Measurements from ENCODE around the gene BORCS5. TPM values are rescaled to one million over a fixed set of nuclear protein-coding genes. Genes with fewer than 3 reads are reported as not detected.

Gene BORCS5
- total RNA-seq, 1 donor from 2014 or later = 13.3 TPM

GRCh38 chr12:12400793-12401192 lies 43.9 kb downstream of the BORCS5 start:
- H3K4me2 ChIP-seq = no peak overlapping the region
- peaks cover 9% of the 10 kb centered on the region for H3K4me1 ChIP-seq
- H3K36me3 ChIP-seq = no peaks in the 10 kb centered on the region
- no peak overlapping the region for H3K27ac Mint-ChIP-seq
- peaks cover 2% of the 10 kb centered on the region for H3K9me3 Mint-ChIP-seq
- H3K9me3 ChIP-seq (ENCODE audit: low read depth) = no peaks in the 10 kb centered on the region
- H3K36me3 Mint-ChIP-seq = peaks cover 1% of the 10 kb centered on the region
- no peak overlapping the region for H2AFZ ChIP-seq (replicated peaks)
- no peaks in the 10 kb centered on the region for H3K27me3 ChIP-seq
- H3K27ac ChIP-seq = no peak overlapping the region
- H3K4me1 Mint-ChIP-seq = peaks cover 5% of the 10 kb centered on the region
- TF ChIP-seq EZH2 (IDR thresholded peaks at IDR 0.05) (no peak), EZH2phosphoT487 (IDR thresholded peaks at IDR 0.05) (no peak), CTCF (IDR thresholded peaks at IDR 0.05) (no peak)
- H3K4me3 ChIP-seq = no peak overlapping the region
- no peaks in the 10 kb centered on the region for H3K27me3 Mint-ChIP-seq (ENCODE audit: insufficient read depth, low read depth)
- H4K20me1 ChIP-seq (ENCODE audit: low read depth) = peaks cover 8% of the 10 kb centered on the region
- H3K9ac ChIP-seq = no peak overlapping the region
- H3K79me2 ChIP-seq (ENCODE audit: low read depth) = no peaks in the 10 kb centered on the region
- H3F3A ChIP-seq (ENCODE audit: low read depth) = no peaks in the 10 kb centered on the region
- DNase-seq (ENCODE audit: low spot score) = no peak
- H3K4me3 Mint-ChIP-seq = no peak overlapping the region

- Histone ChIP-seq H3K9ac (no peak overlapping the region), H3K27ac (no peak overlapping the region), H3K79me2 (ENCODE audit: low read depth) (no peaks in the 10 kb centered on the region), H3K36me3 (no peaks in the 10 kb centered on the region), H3K27me3 (no peaks in the 10 kb centered on the region), H3K9me3 (ENCODE audit: low read depth) (no peaks in the 10 kb centered on the region), H3K4me2 (no peak overlapping the region), H3F3A (ENCODE audit: low read depth) (no peaks in the 10 kb centered on the region), H3K4me3 (no peak overlapping the region), H3K4me1 (peaks cover 9% of the 10 kb centered on the region), H4K20me1 (ENCODE audit: low read depth) (peaks cover 8% of the 10 kb centered on the region), H2AFZ (replicated peaks) (no peak overlapping the region)
- no peak for DNase-seq (ENCODE audit: low spot score)
- Mint-ChIP-seq H3K4me1 (peaks cover 5% of the 10 kb centered on the region), H3K27ac (no peak overlapping the region), H3K27me3 (ENCODE audit: insufficient read depth, low read depth) (no peaks in the 10 kb centered on the region), H3K36me3 (peaks cover 1% of the 10 kb centered on the region), H3K4me3 (no peak overlapping the region), H3K9me3 (peaks cover 2% of the 10 kb centered on the region)
- no peak for TF ChIP-seq CTCF (IDR thresholded peaks at IDR 0.05)
- TF ChIP-seq EZH2 (IDR thresholded peaks at IDR 0.05) = no peak
- TF ChIP-seq EZH2phosphoT487 (IDR thresholded peaks at IDR 0.05) = no peak
Observed at GRCh38 chr12:12403264-12404248, 46.7 kb downstream of the BORCS5 start.

- no peak overlapping the region for H3K4me3 Mint-ChIP-seq
- peaks cover 9% of the 10 kb centered on the region for H3K4me1 ChIP-seq
Observed at GRCh38 chr12:12404297-12404696, 47.4 kb downstream of the BORCS5 start.

More at GRCh38 chr12:12404297-12404696, 47.4 kb downstream of the BORCS5 start:
- peaks cover 2% of the 10 kb centered on the region for H3K9me3 Mint-ChIP-seq
- Histone ChIP-seq H3K4me3 (no peak overlapping the region), H2AFZ (replicated peaks) (no peak overlapping the region), H3K27me3 (no peaks in the 10 kb centered on the region), H3F3A (ENCODE audit: low read depth) (no peaks in the 10 kb centered on the region), H3K36me3 (no peaks in the 10 kb centered on the region), H3K79me2 (ENCODE audit: low read depth) (no peaks in the 10 kb centered on the region), H3K9ac (no peak overlapping the region), H3K9me3 (ENCODE audit: low read depth) (no peaks in the 10 kb centered on the region), H3K27ac (no peak overlapping the region), H4K20me1 (ENCODE audit: low read depth) (peaks cover 8% of the 10 kb centered on the region), H3K4me2 (no peak overlapping the region)
- no peaks in the 10 kb centered on the region for H3K27me3 Mint-ChIP-seq (ENCODE audit: insufficient read depth, low read depth)
- H3K27ac Mint-ChIP-seq = no peak overlapping the region
- H3K4me1 Mint-ChIP-seq = peaks cover 1% of the 10 kb centered on the region
- DNase-seq (ENCODE audit: low spot score) = peak; percentile 31
- H3K36me3 Mint-ChIP-seq = peaks cover 1% of the 10 kb centered on the region
- no peak for TF ChIP-seq CTCF (IDR thresholded peaks at IDR 0.05)
- TF ChIP-seq EZH2 (IDR thresholded peaks at IDR 0.05) = no peak
- TF ChIP-seq EZH2phosphoT487 (IDR thresholded peaks at IDR 0.05) = no peak

All from neural progenitor cell (in vitro differentiated cells).